Mesothelial cell of epicardium (in vitro differentiated cells): Measurements from ENCODE around the gene NPBWR2. TPM values are rescaled to one million over a fixed set of nuclear protein-coding genes. Genes with fewer than 3 reads are reported as not detected.
A peak's percentile ranks its signal among the peaks of the same experiment; 100 is the strongest.
"Not testable (repeated sequence)": the region's sequence is repeated elsewhere in the genome, so short reads cannot be mapped to it uniquely, and the experiment has no call there.

ENCODE experiments used
- DNase-seq, 2 experiments: peaks; one replicate each; pipeline ENCODE4 v3.0.0; 2021; ENCODE audit warnings: low spot score in 2 of 2; ENCODE audit not compliant: unreplicated experiment in 2 of 2
- H3K27ac Mint-ChIP-seq: 2 replicates; pipeline ENCODE4 v1.8.0; 2021; ENCODE audit warnings: mixed read lengths
- H3K27me3 Mint-ChIP-seq: 2 replicates; pipeline ENCODE4 v1.8.0; 2021; ENCODE audit warnings: low read depth, mixed read lengths
- H3K36me3 Mint-ChIP-seq: 2 replicates; pipeline ENCODE4 v1.8.0; 2021; ENCODE audit warnings: mixed read lengths
- H3K4me1 Mint-ChIP-seq: 2 replicates; pipeline ENCODE4 v1.8.0; 2021; ENCODE audit warnings: mixed read lengths
- H3K4me3 Mint-ChIP-seq: 2 replicates; pipeline ENCODE4 v1.8.0; 2021; ENCODE audit warnings: mild to moderate bottlenecking, moderate library complexity, mixed read lengths
- H3K9me3 Mint-ChIP-seq: 2 replicates; pipeline ENCODE4 v1.8.0; 2021; ENCODE audit warnings: mixed read lengths
- total RNA-seq: library from RNA; stranded (reverse); gene quantifications from 3 replicates; pipeline ENCODE4 v1.2.1, GENCODE V29; 2021
- TF ChIP-seq, protein P1 (sequence below): fragments of 200-600 bp; sonication (generic); IDR thresholded peaks from one replicate; pipeline ENCODE4 v1.5.0; 2021; ENCODE audit warnings: antibody characterized with exemption; ENCODE audit not compliant: unreplicated experiment

NPBWR2 gene
- total RNA-seq, 1 donor from 2014 or later = not detected

DNA sequence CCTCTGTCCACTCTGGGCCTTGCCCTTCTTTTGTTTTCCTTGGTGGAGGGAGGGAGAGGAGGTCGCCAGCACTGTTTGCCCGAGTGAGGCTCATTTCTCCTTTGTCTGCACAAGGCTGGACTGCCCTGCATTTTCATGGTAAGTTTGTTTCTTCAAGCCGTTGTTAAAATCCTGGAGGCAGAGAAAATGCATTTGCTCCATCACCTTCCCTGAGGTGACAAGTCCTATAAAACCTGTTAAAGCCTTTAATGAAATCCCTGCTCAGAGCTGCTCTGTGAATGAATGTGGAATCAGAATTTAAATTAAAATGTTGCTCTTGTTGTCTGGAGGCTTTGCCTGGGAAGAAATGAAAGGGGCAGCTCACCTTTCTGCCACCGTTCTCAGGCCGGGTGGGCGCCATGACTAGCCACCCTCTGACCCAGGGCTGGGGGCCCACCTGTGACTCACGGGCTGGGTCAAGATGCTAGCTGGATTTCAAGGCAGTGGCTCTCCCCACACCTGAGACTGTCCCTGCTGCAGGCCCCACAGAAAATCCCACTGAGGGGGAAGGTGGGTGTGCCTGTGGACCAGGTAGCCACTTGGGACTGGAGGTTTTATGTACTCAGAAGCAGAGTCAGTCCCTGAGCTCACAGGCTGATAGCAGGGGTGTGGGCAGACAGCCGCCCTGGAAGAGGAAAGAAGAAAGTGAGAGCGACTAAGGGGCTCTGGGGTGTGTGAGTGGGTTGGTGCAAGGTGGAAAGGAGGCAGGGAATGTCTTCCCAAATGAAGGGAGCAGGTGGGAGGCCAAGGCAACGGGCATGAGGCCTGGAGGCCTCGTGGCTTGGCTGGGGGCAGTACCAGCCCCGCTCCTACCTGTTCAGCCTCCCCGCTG, 32.9 kb upstream of the NPBWR2 start:
- H3K9me3 Mint-ChIP-seq = peaks cover 10% of the 10 kb centered on the region
- no peak overlapping the region for H3K27ac Mint-ChIP-seq
- H3K36me3 Mint-ChIP-seq = no peaks in the 10 kb centered on the region
- no peak for DNase-seq
- TF ChIP-seq, protein P1, sequence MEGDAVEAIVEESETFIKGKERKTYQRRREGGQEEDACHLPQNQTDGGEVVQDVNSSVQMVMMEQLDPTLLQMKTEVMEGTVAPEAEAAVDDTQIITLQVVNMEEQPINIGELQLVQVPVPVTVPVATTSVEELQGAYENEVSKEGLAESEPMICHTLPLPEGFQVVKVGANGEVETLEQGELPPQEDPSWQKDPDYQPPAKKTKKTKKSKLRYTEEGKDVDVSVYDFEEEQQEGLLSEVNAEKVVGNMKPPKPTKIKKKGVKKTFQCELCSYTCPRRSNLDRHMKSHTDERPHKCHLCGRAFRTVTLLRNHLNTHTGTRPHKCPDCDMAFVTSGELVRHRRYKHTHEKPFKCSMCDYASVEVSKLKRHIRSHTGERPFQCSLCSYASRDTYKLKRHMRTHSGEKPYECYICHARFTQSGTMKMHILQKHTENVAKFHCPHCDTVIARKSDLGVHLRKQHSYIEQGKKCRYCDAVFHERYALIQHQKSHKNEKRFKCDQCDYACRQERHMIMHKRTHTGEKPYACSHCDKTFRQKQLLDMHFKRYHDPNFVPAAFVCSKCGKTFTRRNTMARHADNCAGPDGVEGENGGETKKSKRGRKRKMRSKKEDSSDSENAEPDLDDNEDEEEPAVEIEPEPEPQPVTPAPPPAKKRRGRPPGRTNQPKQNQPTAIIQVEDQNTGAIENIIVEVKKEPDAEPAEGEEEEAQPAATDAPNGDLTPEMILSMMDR = no peak
- H3K27me3 Mint-ChIP-seq = peaks cover 39% of the 10 kb centered on the region
- H3K4me3 Mint-ChIP-seq = no peak overlapping the region
- no peaks in the 10 kb centered on the region for H3K4me1 Mint-ChIP-seq

DNA sequence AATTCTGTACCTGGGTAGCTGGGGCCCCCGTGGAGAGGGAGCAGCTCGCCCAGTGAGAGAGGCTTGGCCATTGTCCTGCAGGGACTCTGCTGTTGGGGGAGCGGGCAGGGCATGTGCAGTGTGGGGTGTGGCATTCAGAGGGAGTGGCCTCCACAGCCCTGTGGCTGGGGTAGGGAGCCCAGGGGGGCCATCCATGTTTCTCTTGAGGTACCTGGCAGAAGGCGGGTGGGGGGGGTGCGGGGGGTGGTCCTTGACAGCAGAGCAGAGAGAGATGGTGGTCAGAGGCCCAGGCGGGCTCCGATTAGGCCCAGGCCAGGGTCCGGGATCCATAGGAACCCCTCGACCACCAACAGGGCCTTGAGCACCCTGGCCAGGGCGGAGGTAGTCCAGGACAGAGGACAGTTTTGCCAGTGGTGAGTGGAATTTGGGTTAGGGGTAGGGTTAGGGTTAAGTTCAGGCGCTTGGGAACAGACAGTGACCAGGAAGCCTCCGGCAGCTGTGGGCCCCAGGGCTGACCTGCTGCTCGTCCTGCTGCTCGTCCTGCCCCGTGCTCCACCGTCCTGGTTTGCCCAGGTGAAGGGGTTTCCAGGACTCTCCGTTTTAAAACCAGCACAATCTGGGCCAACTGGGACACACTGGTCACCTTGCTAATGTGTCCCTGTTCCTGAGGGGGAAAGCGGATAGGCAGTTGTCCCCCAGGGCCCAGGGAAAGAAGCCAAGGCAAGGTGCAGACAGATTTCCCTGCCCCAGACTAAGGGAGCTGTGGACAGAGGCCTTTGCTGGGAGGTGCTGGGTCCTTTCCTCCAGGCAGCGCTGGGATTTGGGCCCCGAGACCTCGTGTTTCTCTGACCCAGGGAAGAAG, 32.1 kb upstream of the NPBWR2 start:
- Mint-ChIP-seq H3K4me3 (no peak overlapping the region), H3K27me3 (peaks cover 44% of the 10 kb centered on the region), H3K27ac (no peak overlapping the region), H3K9me3 (peaks cover 3% of the 10 kb centered on the region), H3K4me1 (no peaks in the 10 kb centered on the region), H3K36me3 (no peaks in the 10 kb centered on the region)
- TF ChIP-seq, protein P1 = no peak
- DNase-seq = peak in 1 of 2 experiments; percentile 33

DNA sequence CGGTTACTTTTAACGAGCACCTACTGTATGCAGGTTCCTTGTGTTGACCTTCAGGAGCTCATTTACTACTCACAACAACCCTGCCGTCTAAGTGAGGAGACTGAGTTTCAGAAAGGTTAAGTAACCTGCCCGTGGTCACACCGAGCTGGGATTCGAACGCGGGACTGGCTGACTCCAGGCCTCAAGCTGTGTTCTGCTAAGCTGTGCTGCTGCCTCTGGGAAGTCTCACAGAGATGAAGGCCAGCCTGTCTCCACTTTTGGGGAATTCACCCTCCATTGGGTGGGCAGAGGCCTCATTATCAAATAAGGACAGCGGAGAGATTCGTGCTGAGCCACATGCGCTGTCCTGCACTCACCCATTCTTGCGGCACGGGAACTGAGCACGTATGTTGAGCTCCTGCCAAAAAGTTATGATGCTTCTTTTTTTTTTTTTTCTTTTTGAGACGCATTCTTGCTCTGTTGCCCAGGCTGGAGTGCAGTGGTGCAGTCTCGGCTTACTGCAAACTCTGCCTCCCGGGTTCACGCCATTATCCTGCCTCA, 31.0 kb upstream of the NPBWR2 start:
- peaks cover 42% of the 10 kb centered on the region for H3K27me3 Mint-ChIP-seq
- H3K9me3 Mint-ChIP-seq = no peaks in the 10 kb centered on the region
- H3K4me1 Mint-ChIP-seq = no peaks in the 10 kb centered on the region
- no peak overlapping the region for H3K4me3 Mint-ChIP-seq
- no peak overlapping the region for H3K27ac Mint-ChIP-seq
- TF ChIP-seq, protein P1 = no peak
- DNase-seq = peak in 1 of 2 experiments; percentile 11
- no peaks in the 10 kb centered on the region for H3K36me3 Mint-ChIP-seq

DNA sequence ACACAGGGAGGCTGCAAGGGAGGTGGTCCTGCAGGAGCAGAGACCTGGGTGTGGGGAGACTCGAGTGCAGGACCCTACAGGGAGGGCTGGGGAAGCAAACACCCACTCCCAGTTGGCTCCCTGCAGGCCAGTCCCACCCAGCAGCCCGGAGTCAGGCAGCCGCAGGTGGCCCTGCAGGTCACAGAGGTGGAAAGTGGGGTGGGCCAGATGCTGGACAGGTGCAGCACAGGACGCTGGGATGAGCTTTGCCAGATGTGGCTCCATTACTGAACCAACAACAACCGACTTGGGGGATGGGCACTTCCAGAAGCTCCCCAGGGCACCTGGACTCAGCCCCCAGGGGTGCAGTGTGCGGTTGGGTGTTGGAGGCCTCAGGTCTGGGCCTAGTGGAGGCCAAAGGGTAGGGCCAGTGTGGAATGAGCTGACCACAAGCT, 30.2 kb upstream of the NPBWR2 start:
- Mint-ChIP-seq H3K36me3 (no peaks in the 10 kb centered on the region), H3K4me1 (no peaks in the 10 kb centered on the region), H3K9me3 (no peaks in the 10 kb centered on the region), H3K27me3 (peaks cover 35% of the 10 kb centered on the region), H3K4me3 (no peak overlapping the region), H3K27ac (no peak overlapping the region)
- TF ChIP-seq, protein P1 = no peak
- peak; percentile 10 to 30 for DNase-seq

DNA sequence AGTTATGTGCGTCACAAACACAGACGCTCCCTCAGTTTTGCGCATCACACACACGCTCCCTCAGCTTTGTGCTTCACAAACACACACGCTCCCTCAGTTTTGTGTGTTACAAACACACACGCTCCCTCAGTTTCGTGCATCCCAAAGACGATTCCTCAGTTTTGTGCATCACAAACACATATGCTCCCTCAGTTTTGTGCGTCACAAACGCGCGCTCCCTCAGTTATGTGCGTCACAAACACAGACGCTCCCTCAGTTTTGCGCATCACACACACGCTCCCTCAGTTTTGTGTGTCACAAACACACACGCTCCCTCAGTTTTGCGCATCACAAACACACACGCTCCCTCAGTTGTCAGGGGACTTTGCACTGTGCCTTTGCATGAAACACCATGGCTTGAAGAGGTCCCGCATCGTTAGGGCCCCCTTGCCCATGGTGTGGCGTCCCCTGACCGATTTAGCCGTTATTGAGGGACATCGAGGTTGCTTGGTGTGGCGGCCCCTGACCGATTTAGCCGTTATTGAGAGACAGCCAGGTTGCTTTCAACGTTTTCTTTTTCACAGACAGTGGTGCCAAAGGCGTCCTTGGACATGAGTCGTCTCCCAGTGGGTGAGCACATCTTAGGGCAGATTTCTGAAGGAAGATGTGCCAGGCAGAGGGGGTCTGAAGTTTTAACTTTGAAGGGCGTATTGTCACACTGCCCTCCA, 28.8 kb upstream of the NPBWR2 start:
- DNase-seq = no peak

DNA sequence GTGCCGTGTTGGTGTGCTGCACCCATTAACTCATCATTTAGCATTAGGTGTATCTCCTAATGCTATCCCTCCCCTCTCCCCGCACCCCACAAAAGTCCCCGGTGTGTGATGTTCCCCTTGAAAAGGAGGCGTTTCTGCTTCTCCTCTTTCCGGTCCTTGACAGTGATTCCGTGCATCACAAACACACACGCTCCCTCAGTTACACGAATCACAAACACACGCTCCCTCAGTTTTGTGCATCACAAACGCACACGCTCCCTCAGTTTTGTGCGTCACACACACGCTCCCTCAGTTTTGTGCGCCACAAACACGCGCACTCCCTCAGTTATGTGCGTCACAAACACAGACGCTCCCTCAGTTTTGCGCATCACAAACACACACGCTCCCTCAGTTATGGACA, 27.4 kb upstream of the NPBWR2 start:
- not testable (repeated sequence) for H3K36me3 Mint-ChIP-seq, H3K4me1 Mint-ChIP-seq, H3K27ac Mint-ChIP-seq, H3K9me3 Mint-ChIP-seq, H3K4me3 Mint-ChIP-seq
- peak in 1 of 2 experiments; percentile 25 for DNase-seq
- peaks cover 22% of the 10 kb centered on the region for H3K27me3 Mint-ChIP-seq

More for the DNA sequence above, 28.8 kb upstream of the NPBWR2 start:
- Mint-ChIP-seq H3K9me3 (no peaks in the 10 kb centered on the region), H3K27me3 (peaks cover 28% of the 10 kb centered on the region), H3K36me3 (no peaks in the 10 kb centered on the region), H3K4me3 (no peak overlapping the region), H3K4me1 (no peaks in the 10 kb centered on the region), H3K27ac (no peak overlapping the region)
- TF ChIP-seq, protein P1 = no peak
